Cardiac ventricle fibroblast (primary cell): ENCODE measurements around the gene TMTC4. TPM values are rescaled to one million over a fixed set of nuclear protein-coding genes. Genes with fewer than 3 reads are reported as not detected.

Experiments
- total RNA-seq: library from RNA; depleted of rRNA; stranded (reverse); fragments of >200 nt; gene quantifications from 2 replicates; pipeline ENCODE4 v1.2.3, GENCODE V29; 2015

The TMTC4 gene
- 6.2 and 12.4 TPM in 2 replicates for total RNA-seq

GRCh38 chr13:100674572-100674871 lies at the start of gene TMTC4:
TSS of gene TMTC4 (minus strand) at chr13:100674795. CDS start at chr13:100670362, 4,433 bp downstream.

GRCh38 chr13:100588331-100589177 lies 86.0 kb downstream of the TMTC4 start, which contains the start of gene GGACT:
TSS of gene GGACT (minus strand) at chr13:100588789. CDS start at chr13:100532591, 56,198 bp downstream.

Other genes with a start within 250 kb of the TMTC4 start
- 6.8 and 12.1 TPM in 2 replicates for gene GGACT, start 86.0 kb downstream of the TMTC4 start, total RNA-seq